Stimulated activated CD4-positive, alpha-beta T cell treated with anti-CD3 and anti-CD28 coated beads, Interleukin-15, amount 100 ng/mL, for 24 hours (primary cell): Measurements from ENCODE around the gene ABCA5.

ENCODE experiments used
- DNase-seq: peaks from one replicate; pipeline ENCODE4 v3.0.0-alpha.2; 2020

The ABCA5 gene

GRCh38 chr17:69250641-69251040, 76.3 kb downstream of the ABCA5 start:
- no peak for DNase-seq

GRCh38 chr17:69246726-69247375, 80.1 kb downstream of the ABCA5 start:
- DNase-seq = no peak

GRCh38 chr17:69246202-69246601, 80.7 kb downstream of the ABCA5 start:
- DNase-seq = no peak

- no peak for DNase-seq
These were observed 81.3 kb downstream of the ABCA5 start for GRCh38 chr17:69245617-69246016.

- no peak for DNase-seq
These were observed 87.0 kb downstream of the ABCA5 start for GRCh38 chr17:69239611-69240600.

GRCh38 chr17:69236946-69237345, 90.0 kb downstream of the ABCA5 start:
- no peak for DNase-seq

GRCh38 chr17:69236464-69236863, 90.5 kb downstream of the ABCA5 start:
- no peak for DNase-seq

- peak; percentile 75 for DNase-seq
These were observed 91.4 kb downstream of the ABCA5 start for GRCh38 chr17:69235338-69236058.

GRCh38 chr17:69232650-69233049, 94.3 kb downstream of the ABCA5 start:
- DNase-seq = no peak

GRCh38 chr17:69231521-69231920, 95.4 kb downstream of the ABCA5 start:
- DNase-seq = no peak

- DNase-seq = no peak
These were observed 96.0 kb downstream of the ABCA5 start for GRCh38 chr17:69230939-69231338.

GRCh38 chr17:69228576-69228975, 98.4 kb downstream of the ABCA5 start, which contains the start of gene ABCA10:
TSS of gene ABCA10 (minus strand) at chr17:69228824. CDS start at chr17:69225358, 3,466 bp downstream.
- no peak for DNase-seq

GRCh38 chr17:69228018-69228417, 98.9 kb downstream of the ABCA5 start:
- DNase-seq = no peak

GRCh38 chr17:69227541-69227940, 99.4 kb downstream of the ABCA5 start:
- DNase-seq = no peak

- DNase-seq = no peak
These were observed 103.1 kb downstream of the ABCA5 start for GRCh38 chr17:69223809-69224208.

GRCh38 chr17:69222707-69223258, 104.2 kb downstream of the ABCA5 start:
- no peak for DNase-seq

- no peak for DNase-seq
These were observed 106.8 kb downstream of the ABCA5 start for GRCh38 chr17:69220098-69220497.

GRCh38 chr17:69218986-69219385, 107.9 kb downstream of the ABCA5 start:
- DNase-seq = no peak

- DNase-seq = no peak
These were observed 113.7 kb downstream of the ABCA5 start for GRCh38 chr17:69213059-69213813.

- no peak for DNase-seq
These were observed 118.3 kb downstream of the ABCA5 start for GRCh38 chr17:69208640-69209039.

- DNase-seq = no peak
These were observed 119.8 kb downstream of the ABCA5 start for GRCh38 chr17:69207151-69207550.

- DNase-seq = no peak
These were observed 128.7 kb downstream of the ABCA5 start for GRCh38 chr17:69198238-69198637.
